ENCODE data around the gene ARHGEF19. TPM values are rescaled to one million over a fixed set of nuclear protein-coding genes. Genes with fewer than 3 reads are reported as not detected.

The ARHGEF19 gene
- total RNA-seq, 1 experiment from 2014 or later = 21.1 TPM

DNA sequence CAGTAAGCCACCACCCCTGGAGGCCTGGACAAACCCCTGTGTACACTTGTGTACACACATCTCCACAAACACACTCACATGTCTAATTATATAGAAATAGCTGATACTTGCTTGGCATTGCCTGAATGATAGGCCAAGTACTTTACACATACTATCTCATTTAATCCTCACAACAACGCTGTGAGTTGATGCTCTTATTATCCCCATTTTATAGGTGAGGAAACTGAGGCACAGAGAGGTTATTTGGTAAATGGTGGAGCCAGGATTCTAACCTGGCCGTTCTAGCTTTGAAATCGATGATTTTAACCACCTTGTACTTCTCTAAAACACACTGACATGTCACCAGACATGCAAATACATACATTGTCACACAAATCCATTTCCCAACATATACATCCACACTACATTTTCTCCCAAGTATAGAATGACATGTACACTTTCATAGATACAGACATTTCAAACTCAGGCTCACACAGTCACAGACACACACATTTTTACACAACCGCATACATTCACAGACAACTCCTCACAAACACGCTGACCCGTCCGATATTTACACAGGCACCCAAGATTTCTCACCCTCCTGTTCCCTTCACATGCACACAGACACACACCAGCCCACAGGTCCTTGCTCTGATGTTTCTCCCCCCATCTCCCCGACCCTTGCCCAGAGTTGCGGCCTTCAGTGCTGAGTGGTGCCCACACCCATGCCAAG, 3.2 kb downstream of the ARHGEF19 start:
- no CpG with 5 or more reads among the region's 9 CpGs for WGBS (ENCODE audit: extremely low coverage, insufficient read length, low lambda C conversion rate)

More for the DNA sequence above, 3.2 kb downstream of the ARHGEF19 start:
- TF ChIP-seq, protein P1, sequence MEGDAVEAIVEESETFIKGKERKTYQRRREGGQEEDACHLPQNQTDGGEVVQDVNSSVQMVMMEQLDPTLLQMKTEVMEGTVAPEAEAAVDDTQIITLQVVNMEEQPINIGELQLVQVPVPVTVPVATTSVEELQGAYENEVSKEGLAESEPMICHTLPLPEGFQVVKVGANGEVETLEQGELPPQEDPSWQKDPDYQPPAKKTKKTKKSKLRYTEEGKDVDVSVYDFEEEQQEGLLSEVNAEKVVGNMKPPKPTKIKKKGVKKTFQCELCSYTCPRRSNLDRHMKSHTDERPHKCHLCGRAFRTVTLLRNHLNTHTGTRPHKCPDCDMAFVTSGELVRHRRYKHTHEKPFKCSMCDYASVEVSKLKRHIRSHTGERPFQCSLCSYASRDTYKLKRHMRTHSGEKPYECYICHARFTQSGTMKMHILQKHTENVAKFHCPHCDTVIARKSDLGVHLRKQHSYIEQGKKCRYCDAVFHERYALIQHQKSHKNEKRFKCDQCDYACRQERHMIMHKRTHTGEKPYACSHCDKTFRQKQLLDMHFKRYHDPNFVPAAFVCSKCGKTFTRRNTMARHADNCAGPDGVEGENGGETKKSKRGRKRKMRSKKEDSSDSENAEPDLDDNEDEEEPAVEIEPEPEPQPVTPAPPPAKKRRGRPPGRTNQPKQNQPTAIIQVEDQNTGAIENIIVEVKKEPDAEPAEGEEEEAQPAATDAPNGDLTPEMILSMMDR (conservative IDR thresholded peaks at IDR 0.05) = no peak
- Histone ChIP-seq H3K4ac (ENCODE audit: low read depth, low read length) (no peak overlapping the region), H2BK5ac (ENCODE audit: insufficient read length, low read length) (no peak overlapping the region), H2BK120ac (ENCODE audit: low read depth, low read length, poor library complexity, severe bottlenecking) (no peak overlapping the region), H3K9me3 (ENCODE audit: control insufficient read depth, low read depth, low read length) (no peaks in the 10 kb centered on the region), H3K56ac (ENCODE audit: insufficient read length, low read depth, low read length) (no peak overlapping the region), H3K23me2 (ENCODE audit: insufficient read length, low read depth, low read length, poor library complexity, severe bottlenecking) (peaks cover 21% of the 10 kb centered on the region), H3T11ph (ENCODE audit: low read length) (no peak overlapping the region), H3K27me3 (ENCODE audit: insufficient read depth, low read length) (no peaks in the 10 kb centered on the region), H3K4me1 (ENCODE audit: insufficient read depth, low read length) (peaks cover 10% of the 10 kb centered on the region; the same call in 1 of the 2 replicates), H2BK15ac (ENCODE audit: low read depth, low read length) (no peak overlapping the region), H3K27ac (ENCODE audit: insufficient read length, low read depth, low read length) (no peak overlapping the region), H2BK12ac (ENCODE audit: insufficient read length, low read depth, low read length) (no peak overlapping the region), H3K4me2 (ENCODE audit: insufficient read depth, insufficient read length, low read length) (no peak overlapping the region), H2AK5ac (ENCODE audit: insufficient read length, low read length) (no peak overlapping the region), H3K14ac (ENCODE audit: insufficient read depth, low read length) (no peak overlapping the region), H4K20me1 (ENCODE audit: control insufficient read depth, insufficient read depth, insufficient read length) (no peaks in the 10 kb centered on the region), H2AFZ (ENCODE audit: low read length) (no peak overlapping the region), H3K79me1 (ENCODE audit: insufficient read depth, low read depth, low read length, poor library complexity, severe bottlenecking) (peaks cover 2% of the 10 kb centered on the region), H3K9ac (ENCODE audit: extremely low read depth, insufficient read length, low read length) (no peak overlapping the region), H3K23ac (ENCODE audit: insufficient read length, low read depth, low read length) (no peak overlapping the region), H3K79me2 (ENCODE audit: insufficient read depth, low read length) (no peaks in the 10 kb centered on the region; the same call in 1 of the 2 replicates), H3K18ac (ENCODE audit: insufficient read length, low read depth, low read length) (no peak overlapping the region), H4K8ac (replicated peaks; ENCODE audit: insufficient read length, low read depth, low read length) (no peak overlapping the region), H4K91ac (ENCODE audit: insufficient read length, low read depth, low read length) (no peak overlapping the region), H2BK20ac (ENCODE audit: low read depth, low read length, poor library complexity, severe bottlenecking) (no peak overlapping the region), H4K5ac (ENCODE audit: insufficient read length, low read depth, low read length) (no peak overlapping the region)
- H3K4me1 Mint-ChIP-seq = peaks cover 42 to 53% of the 10 kb centered on the region in 2 experiments
- no peak overlapping the region; a peak in 2 of 7 replicates for H3K27ac Mint-ChIP-seq
- no peaks in the 10 kb centered on the region for H3K27me3 Mint-ChIP-seq (ENCODE audit: low read depth)
- no peak for DNase-seq
- H3K36me3 Mint-ChIP-seq (ENCODE audit: insufficient read depth in 1 of 3, low read depth in 3 of 3) = peaks cover 0 to 11% (median 5%) of the 10 kb centered on the region in 3 experiments; a peak in 4 of 7 replicates
- peak overlapping the region in 1 of 2 experiments; percentile 47; a peak in 3 of 5 replicates for H3K4me3 Mint-ChIP-seq
- no peaks in the 10 kb centered on the region for H3K9me3 Mint-ChIP-seq
